Right atrium auricular region (tissue), 2 donors: Measurements from ENCODE around the gene PLPPR3. TPM values are rescaled to one million over a fixed set of nuclear protein-coding genes. Genes with fewer than 3 reads are reported as not detected.
"Not testable (repeated sequence)": the region's sequence is repeated elsewhere in the genome, so short reads cannot be mapped to it uniquely, and the experiment has no call there.

Experiments
- DNase-seq: peaks from one replicate; pipeline ENCODE4 v3.0.0-alpha.2; 2019; ENCODE audit warnings: low spot score
- H3K27ac ChIP-seq, 2 donors: fragments of 200-600 bp; sonication (generic); 1 replicate in 1 of 2; 2 replicates in 1 of 2; pipeline ENCODE4 v1.5.1; 2016 to 2019
- H3K27me3 ChIP-seq, 2 donors: fragments of 200-600 bp; sonication (generic); one replicate each; pipeline versions ENCODE4 v1.5.1 to v1.6.0; 2017 to 2019
- H3K36me3 ChIP-seq: fragments of 200-600 bp; sonication (generic); one replicate; pipeline ENCODE4 v1.5.1; 2016
- H3K4me1 ChIP-seq, 2 donors: fragments of 200-600 bp; sonication (generic); one replicate each; pipeline versions ENCODE4 v1.5.1 to v1.6.0; 2017 to 2019
- H3K4me3 ChIP-seq, 2 donors: fragments of 200-600 bp; sonication (generic); 1 replicate in 1 of 2; 2 replicates in 1 of 2; pipeline ENCODE4 v1.5.1; 2017 to 2019; ENCODE audit warnings: mild to moderate bottlenecking in 1 of 2, moderate library complexity in 1 of 2
- H3K9me3 ChIP-seq, 2 donors: fragments of 200-600 bp; sonication (generic); one replicate each; pipeline ENCODE4 v1.5.1; 2019
- CTCF ChIP-seq, 2 donors: fragments of 200-600 bp; sonication (generic); IDR thresholded peaks; one replicate each; pipeline ENCODE4 v1.5.1; 2019; ENCODE audit warnings: antibody characterized with exemption in 2 of 2
- total RNA-seq, 2 donors: library from RNA; depleted of rRNA; stranded (reverse); fragments of >200 nt; gene quantifications; one replicate each; pipeline ENCODE4 v1.1.0, GENCODE V29; 2016

The PLPPR3 gene
- total RNA-seq, 2 donors from 2014 or later: not detected

- H3K9me3 ChIP-seq: no peaks in the 10 kb centered on the region
- no peak overlapping the region for H3K27ac ChIP-seq
- no peak overlapping the region for H3K4me3 ChIP-seq
- peaks cover 0 to 6% of the 10 kb centered on the region in 2 donors for H3K27me3 ChIP-seq
- peaks cover 0 to 15% of the 10 kb centered on the region in 2 donors for H3K4me1 ChIP-seq
- no peak for DNase-seq
- no peaks in the 10 kb centered on the region for H3K36me3 ChIP-seq
- TF ChIP-seq CTCF (IDR thresholded peaks at IDR 0.05): no peak
Measured at GRCh38 chr19:855142-855541, 33.4 kb upstream of the PLPPR3 start.

GRCh38 chr19:854549-854948 lies 32.8 kb upstream of the PLPPR3 start:
- no peak overlapping the region for H3K27ac ChIP-seq

GRCh38 chr19:853614-854220 lies 32.0 kb upstream of the PLPPR3 start:
- not testable (repeated sequence) for DNase-seq, H3K36me3 ChIP-seq

More at GRCh38 chr19:854549-854948, 32.8 kb upstream of the PLPPR3 start:
- Histone ChIP-seq H3K36me3 (no peaks in the 10 kb centered on the region), H3K9me3 (no peaks in the 10 kb centered on the region), H3K4me3 (no peak overlapping the region), H3K27me3 (peaks cover 0 to 5% of the 10 kb centered on the region in 2 donors), H3K4me1 (peaks cover 0 to 12% of the 10 kb centered on the region in 2 donors)
- no peak for DNase-seq
- no peak for TF ChIP-seq CTCF (IDR thresholded peaks at IDR 0.05)

GRCh38 chr19:853014-853585 lies 31.3 kb upstream of the PLPPR3 start:
- peaks cover 0 to 16% of the 10 kb centered on the region in 2 donors for H3K4me1 ChIP-seq
- H3K27ac ChIP-seq: no peak overlapping the region
- no peaks in the 10 kb centered on the region for H3K9me3 ChIP-seq
- DNase-seq: no peak
- H3K4me3 ChIP-seq: no peak overlapping the region
- no peaks in the 10 kb centered on the region for H3K36me3 ChIP-seq
- TF ChIP-seq CTCF (IDR thresholded peaks at IDR 0.05): no peak
- peaks cover 0 to 5% of the 10 kb centered on the region in 2 donors for H3K27me3 ChIP-seq

More at GRCh38 chr19:853614-854220, 32.0 kb upstream of the PLPPR3 start:
- not testable (repeated sequence) for H3K27me3 ChIP-seq, H3K9me3 ChIP-seq, H3K4me3 ChIP-seq, H3K27ac ChIP-seq
- H3K4me1 ChIP-seq: peaks cover 0 to 12% of the 10 kb centered on the region in 2 donors

GRCh38 chr19:852136-853013 lies 30.6 kb upstream of the PLPPR3 start, which contains the start of gene ELANE:
ELANE (plus strand) TSS chr19:852303; CDS start chr19:852329, 26 bp downstream.
- no peak for TF ChIP-seq CTCF (IDR thresholded peaks at IDR 0.05)
- Histone ChIP-seq H3K27me3 (peaks cover 0 to 5% of the 10 kb centered on the region in 2 donors), H3K36me3 (no peaks in the 10 kb centered on the region), H3K9me3 (no peaks in the 10 kb centered on the region), H3K4me1 (peaks cover 0 to 23% of the 10 kb centered on the region in 2 donors), H3K4me3 (peak within 1 kb of the TSS in 1 of 2 donors; percentile 21), H3K27ac (peak within 1 kb of the TSS; percentile 68 to 84)
- DNase-seq: no peak

GRCh38 chr19:850979-851335 lies 29.2 kb upstream of the PLPPR3 start:
- Histone ChIP-seq H3K27ac (peak overlapping the region; percentile 68 to 84), H3K9me3 (no peaks in the 10 kb centered on the region), H3K4me1 (peaks cover 0 to 23% of the 10 kb centered on the region in 2 donors), H3K36me3 (no peaks in the 10 kb centered on the region), H3K27me3 (peaks cover 0 to 5% of the 10 kb centered on the region in 2 donors), H3K4me3 (peak overlapping the region in 1 of 2 donors; percentile 21)
- DNase-seq: no peak
- no peak for TF ChIP-seq CTCF (IDR thresholded peaks at IDR 0.05)
